GM21447 (cell line): ENCODE measurements around the gene PPFIA3.
"Not testable (repeated sequence)": the region's sequence is repeated elsewhere in the genome, so short reads cannot be mapped to it uniquely, and the experiment has no call there.

Experiments used
- ATAC-seq: cut with Tn5 transposase; IDR thresholded peaks from one replicate; pipeline ENCODE4 v1.9.1; 2021; ENCODE audit not compliant: unreplicated experiment

The PPFIA3 gene

GRCh38 chr19:49173198-49173597 lies 53.9 kb downstream of the PPFIA3 start:
- ATAC-seq, result no peak

GRCh38 chr19:49180659-49181058 lies 61.3 kb downstream of the PPFIA3 start:
- ATAC-seq, result no peak

- ATAC-seq, result not testable (repeated sequence)
These were observed 62.9 kb downstream of the PPFIA3 start for GRCh38 chr19:49182010-49182847.

- ATAC-seq, result no peak
These were observed 63.6 kb downstream of the PPFIA3 start for GRCh38 chr19:49182848-49183375.

- no peak for ATAC-seq
These were observed 66.8 kb downstream of the PPFIA3 start for GRCh38 chr19:49186108-49186507.

GRCh38 chr19:49188626-49189200 lies 69.4 kb downstream of the PPFIA3 start:
- no peak for ATAC-seq

GRCh38 chr19:49189259-49189658 lies 69.9 kb downstream of the PPFIA3 start:
- ATAC-seq, result no peak

- no peak for ATAC-seq
These were observed 71.4 kb downstream of the PPFIA3 start for GRCh38 chr19:49190781-49191180.

- no peak for ATAC-seq
These were observed 74.6 kb downstream of the PPFIA3 start for GRCh38 chr19:49193822-49194394.

GRCh38 chr19:49194408-49194807 lies 75.1 kb downstream of the PPFIA3 start:
- no peak for ATAC-seq

GRCh38 chr19:49196527-49197240 lies 77.3 kb downstream of the PPFIA3 start:
- no peak for ATAC-seq

GRCh38 chr19:49200238-49200862 lies 81.0 kb downstream of the PPFIA3 start:
- ATAC-seq, result no peak
